H1 (cell line): ENCODE data around the gene CDCA3.
A peak's percentile ranks its signal among the peaks of the same experiment; 100 is the strongest.

ENCODE experiments used
- CREB1 ChIP-seq: IDR thresholded peaks from 2 replicates; pipeline ENCODE4 v1.6.1; 2012; ENCODE audit warnings: inconsistent platforms
- CTCF ChIP-seq, 3 experiments: IDR thresholded peaks; 1 replicate in 2 of 3; 2 replicates in 1 of 3; pipeline versions ENCODE4 v1.5.1 to v1.6.1; 2011; ENCODE audit warnings: low read length in 3 of 3, mild to moderate bottlenecking in 3 of 3, inconsistent platforms in 2 of 3, low read depth in 1 of 3, moderate library complexity in 1 of 3; ENCODE audit not compliant: insufficient read depth in 1 of 3; ENCODE audit errors: control extremely low read depth in 1 of 3
- EP300 ChIP-seq, 2 experiments: IDR thresholded peaks; 1 replicate in 1 of 2; 2 replicates in 1 of 2; pipeline ENCODE4 v1.6.1; 2011 to 2012; ENCODE audit warnings: low read depth in 2 of 2, low read length in 2 of 2, mild to moderate bottlenecking in 2 of 2, borderline replicate concordance in 1 of 2, inconsistent platforms in 1 of 2, moderate library complexity in 1 of 2
- TAF1 ChIP-seq: IDR thresholded peaks from 2 replicates; pipeline ENCODE4 v1.6.1; 2011; ENCODE audit warnings: mild to moderate bottlenecking, low read depth, low read length
- TEAD4 ChIP-seq: IDR thresholded peaks from 2 replicates; pipeline ENCODE4 v1.6.1; 2012; ENCODE audit warnings: low read depth, low read length, inconsistent platforms, mixed read lengths

GRCh38 chr12:6872073-6873048 is 21.3 kb upstream of the CDCA3 start:
- TF ChIP-seq CTCF (IDR thresholded peaks at IDR 0.05; ENCODE audit: control extremely low read depth in 1 of 3, insufficient read depth in 1 of 3, low read depth in 1 of 3, low read length in 3 of 3), result peak in 2 of 3 experiments; percentile 93 to 98; a peak in 3 of 4 replicates
- TF ChIP-seq CREB1, result peak; percentile 64
- TF ChIP-seq EP300 (IDR thresholded peaks at IDR 0.05; ENCODE audit: borderline replicate concordance in 1 of 2, low read depth in 2 of 2, low read length in 2 of 2), result no peak
- TF ChIP-seq TAF1, result peak; percentile 46; the same call in 1 of the 2 replicates
- peak; percentile 42; the same call in 1 of the 2 replicates for TF ChIP-seq TEAD4
